ENCODE results near the gene RFX4. TPM values are rescaled to one million over a fixed set of nuclear protein-coding genes. Genes with fewer than 3 reads are reported as not detected.

Gene RFX4
- total and polyA plus RNA-seq, 2 of the 8 experiments (the other 6 are each of a cell fraction or from before 2014, with no cell fraction given), result 0.06 TPM; not detected in 1

DNA sequence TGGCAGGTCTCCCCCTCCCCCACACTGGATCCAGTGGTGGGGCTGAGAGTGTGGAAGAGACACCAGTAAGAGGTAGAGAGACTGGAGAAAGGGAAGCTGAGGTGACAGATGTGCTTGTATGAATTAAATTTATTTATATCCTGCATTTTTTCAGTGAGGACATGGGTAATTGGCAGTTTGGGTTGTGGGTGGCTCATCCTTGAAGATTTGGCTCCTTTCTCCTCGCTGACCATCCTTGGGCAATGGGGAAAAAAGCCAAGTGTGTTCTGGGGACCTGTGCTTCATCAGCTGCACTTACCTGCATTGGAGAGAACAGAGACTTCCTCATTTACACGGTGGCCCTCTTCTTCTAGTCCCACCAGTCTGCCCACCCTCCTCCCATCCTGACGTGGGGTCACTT, 86.4 kb downstream of the RFX4 start:
- FAIRE-seq, result no peak
- no peaks in the 10 kb centered on the region for H3K27me3 ChIP-seq (replicated peaks in 1 of 4; ENCODE audit: control insufficient read depth in 3 of 4, extremely low read depth in 1 of 4, insufficient read depth in 3 of 4, low read length in 3 of 4)
- H3K79me2 ChIP-seq (ENCODE audit: control insufficient read depth in 1 of 2, insufficient read depth in 2 of 2, low read length in 2 of 2), result no peaks in the 10 kb centered on the region
- H3K9ac ChIP-seq (replicated peaks in 1 of 4; ENCODE audit: extremely low read depth in 1 of 4, low read depth in 3 of 4, low read length in 3 of 4), result no peak overlapping the region
- H3K56ac ChIP-seq (replicated peaks; ENCODE audit: insufficient read length, low read depth, low read length), result no peak overlapping the region
- no peak overlapping the region for H2BK12ac ChIP-seq (ENCODE audit: low read depth, low read length)
- H3K4me2 ChIP-seq (ENCODE audit: insufficient read depth in 1 of 2, low read depth in 2 of 2, low read length in 2 of 2), result no peak overlapping the region
- no peak overlapping the region for H4K8ac ChIP-seq (ENCODE audit: extremely low read depth, insufficient read depth, low read length)
- no peak overlapping the region for H3K27ac ChIP-seq (ENCODE audit: low read depth, low read length)
- ChIA-PET CTCF (ENCODE audit: partially characterized antibody) (interaction anchor here (1.1 to 1.6 kb wide), 3 partner anchors 9 to 51 kb away, joined by 3 to 4 read pairs (median 3); no protein-coding TSS in a partner anchor), POLR2A (ENCODE audit: partially characterized antibody) (no interaction called here)
- peaks cover 0 to 7% (median 5%) of the 10 kb centered on the region in 4 experiments; a peak in 5 of 7 replicates for H3K4me1 ChIP-seq (replicated peaks in 1 of 4; ENCODE audit: control insufficient read depth in 3 of 4, insufficient read depth in 4 of 4, low read length in 3 of 4)
- peak in 1 of 2 experiments; percentile 23 for DNase-seq (ENCODE audit: low read depth in 1 of 2, low spot score in 2 of 2)
- H3K79me1 ChIP-seq (ENCODE audit: low read depth, low read length), result no peaks in the 10 kb centered on the region
- no peak overlapping the region for H2AFZ ChIP-seq (ENCODE audit: low read length)
- no peak overlapping the region for H3K14ac ChIP-seq (ENCODE audit: insufficient read length)
- H2BK5ac ChIP-seq (ENCODE audit: low read depth, low read length), result no peak overlapping the region
- no peak overlapping the region for H3K23ac ChIP-seq (ENCODE audit: insufficient read length)
- no peak overlapping the region for H4K91ac ChIP-seq (replicated peaks; ENCODE audit: insufficient read length, low read length)
- no peak overlapping the region for H3K4me3 ChIP-seq (ENCODE audit: extremely low read depth in 1 of 4, insufficient read depth in 2 of 4, low read depth in 3 of 4, low read length in 4 of 4)
- no peak overlapping the region for H4K5ac ChIP-seq (ENCODE audit: insufficient read length, low read depth, low read length)
- H3K4ac ChIP-seq (replicated peaks; ENCODE audit: insufficient read length, low read depth, low read length), result no peak overlapping the region
- H2BK15ac ChIP-seq (ENCODE audit: low read length), result no peak overlapping the region
- H3K23me2 ChIP-seq (ENCODE audit: low read depth, low read length), result no peaks in the 10 kb centered on the region; the same call in 1 of the 2 replicates
- H2BK120ac ChIP-seq (replicated peaks; ENCODE audit: low read depth, low read length), result no peak overlapping the region
- no peaks in the 10 kb centered on the region for H3K9me3 ChIP-seq (ENCODE audit: insufficient read depth in 2 of 2, low read depth in 1 of 2, low read length in 1 of 2)
- H3K36me3 ChIP-seq (ENCODE audit: control insufficient read depth in 2 of 4, insufficient read depth in 4 of 4, low read length in 3 of 4), result no peaks in the 10 kb centered on the region
- TF ChIP-seq HDAC6 (IDR thresholded peaks at IDR 0.05; ENCODE audit: low read depth, low read length), result no peak
- TF ChIP-seq POLR2AphosphoS5 (IDR thresholded peaks at IDR 0.05; ENCODE audit: low read depth, low read length), result no peak
- TF ChIP-seq TAF1 (IDR thresholded peaks at IDR 0.05; ENCODE audit: low read depth, low read length), result no peak
- TF ChIP-seq TEAD4 (IDR thresholded peaks at IDR 0.05; ENCODE audit: low read depth, low read length), result no peak
- TF ChIP-seq ZNF274 (IDR thresholded peaks at IDR 0.05; ENCODE audit: borderline replicate concordance, extremely low read depth, low read length), result no peak
- TF ChIP-seq RFX5 (IDR thresholded peaks at IDR 0.05; ENCODE audit: borderline replicate concordance, low read depth, low read length), result no peak
- no peak for TF ChIP-seq KDM1A (IDR thresholded peaks at IDR 0.05; ENCODE audit: borderline replicate concordance, low read length)
- TF ChIP-seq POU5F1 (IDR thresholded peaks at IDR 0.05; ENCODE audit: low read depth, low read length), result no peak
- TF ChIP-seq KDM4A (IDR thresholded peaks at IDR 0.05; ENCODE audit: low read depth, low read length, severe bottlenecking), result no peak
- TF ChIP-seq SAP30 (IDR thresholded peaks at IDR 0.05; ENCODE audit: insufficient read depth, insufficient replicate concordance, low read length), result no peak
- TF ChIP-seq JUND (IDR thresholded peaks at IDR 0.05; ENCODE audit: low read length), result no peak
- TF ChIP-seq NRF1 (IDR thresholded peaks at IDR 0.05; ENCODE audit: low read depth, low read length), result no peak
- TF ChIP-seq TCF12 (IDR thresholded peaks at IDR 0.05; ENCODE audit: low read depth, low read length), result no peak
- TF ChIP-seq POLR2A (IDR thresholded peaks at IDR 0.05; ENCODE audit: control extremely low read depth in 1 of 2, low read depth in 2 of 2, low read length in 2 of 2), result no peak
- TF ChIP-seq TBP (IDR thresholded peaks at IDR 0.05; ENCODE audit: low read depth, low read length), result no peak
- H2AK5ac ChIP-seq (ENCODE audit: low read depth, low read length), result no peak overlapping the region
- 80% methylated on average over 3 of the region's 3 CpGs; no CpG with 5 or more reads in 1 of the 2 experiments for WGBS, 2 experiments (ENCODE audit: extremely low coverage in 1 of 2, insufficient coverage in 1 of 2, insufficient read length in 1 of 2, insufficient replicate concordance in 2 of 2, low coverage in 1 of 2, low lambda C conversion rate in 2 of 2, missing lambda C conversion rate in 1 of 2)
- no peak overlapping the region for H2BK20ac ChIP-seq (ENCODE audit: low read length)
- H3K18ac ChIP-seq (ENCODE audit: extremely low read depth, low read length), result no peak overlapping the region
- H4K20me1 ChIP-seq (replicated peaks in 1 of 2; ENCODE audit: control insufficient read depth in 1 of 2, insufficient read depth in 2 of 2, low read length in 2 of 2), result no peaks in the 10 kb centered on the region
